K562 (cell line): Measurements from ENCODE around the gene CNPY3. TPM values are rescaled to one million over a fixed set of nuclear protein-coding genes. Genes with fewer than 3 reads are reported as not detected.

Experiments
- ATF6 ChIP-seq: sonication (generic); formaldehyde crosslinking; IDR thresholded peaks from 2 replicates; pipeline ENCODE4 v1.4.0; 2020; ENCODE audit warnings: mild to moderate bottlenecking, missing genetic modification reagents
- CBFB ChIP-seq: sonication (generic); formaldehyde crosslinking; IDR thresholded peaks from 2 replicates; pipeline ENCODE4 v1.4.0; 2020; ENCODE audit warnings: mild to moderate bottlenecking, missing genetic modification reagents
- CEBPZ ChIP-seq: fragments of 150-350 bp; IDR thresholded peaks from 2 replicates; pipeline ENCODE4 v1.6.1; 2014; ENCODE audit warnings: low read depth, mild to moderate bottlenecking, low read length, borderline replicate concordance
- FOXM1 ChIP-seq, 2 experiments: fragments of 450-650 bp in 1 of 2; sonication (generic) in 1 of 2; formaldehyde crosslinking in 1 of 2; IDR thresholded peaks; 2 replicates each; pipeline versions ENCODE4 v1.6.1 to v1.9.0; 2017 to 2022; ENCODE audit warnings: low read depth in 2 of 2, mild to moderate bottlenecking in 2 of 2, missing genetic modification reagents in 1 of 2, moderate library complexity in 1 of 2
- GTF2E2 ChIP-seq: fragments of 200-800 bp; sonication (Bioruptor generic); IDR thresholded peaks from 2 replicates; pipeline ENCODE4 v1.6.1; 2016; ENCODE audit warnings: missing genetic modification characterization, missing compliant biosample characterization
- MAZ ChIP-seq, 2 experiments: fragments of 450-650 bp in 1 of 2; sonication (generic) in 1 of 2; formaldehyde crosslinking; IDR thresholded peaks in 1 of 2; conservative IDR thresholded peaks in 1 of 2; 2 replicates each; pipeline versions ENCODE4 v1.4.0 to v1.5.0; 2020; ENCODE audit warnings: mild to moderate bottlenecking in 1 of 2, missing genetic modification reagents in 1 of 2
- MCM5 ChIP-seq: fragments of 450-650 bp; IDR thresholded peaks from 2 replicates; pipeline ENCODE4 v1.6.1; 2016; ENCODE audit warnings: low read depth
- POLR2AphosphoS5 ChIP-seq: IDR thresholded peaks from 2 replicates; pipeline ENCODE4 v1.6.1; 2011; ENCODE audit warnings: mild to moderate bottlenecking, low read depth, low read length, moderate library complexity; ENCODE audit not compliant: control insufficient read depth, insufficient read depth
- PRDM10 ChIP-seq: fragments of 450-650 bp; IDR thresholded peaks from 2 replicates; pipeline ENCODE4 v1.6.1; 2018; ENCODE audit not compliant: partially characterized antibody
- SMAD1 ChIP-seq: fragments of 150-350 bp; IDR thresholded peaks from 2 replicates; pipeline ENCODE4 v1.6.1; 2014; ENCODE audit warnings: low read length, low read depth; ENCODE audit not compliant: partially characterized antibody
- SP1 ChIP-seq: sonication (generic); formaldehyde crosslinking; IDR thresholded peaks from 2 replicates; pipeline ENCODE4 v1.8.1; 2022; ENCODE audit warnings: mild to moderate bottlenecking, missing genetic modification reagents
- ZBTB43 ChIP-seq: sonication (generic); formaldehyde crosslinking; IDR thresholded peaks from 2 replicates; pipeline ENCODE4 v1.8.0; 2023; ENCODE audit warnings: mild to moderate bottlenecking, missing genetic modification reagents
- ZBTB9 ChIP-seq: fragments of 450-650 bp; formaldehyde crosslinking; IDR thresholded peaks from 2 replicates; pipeline ENCODE4 v1.4.0; 2020; ENCODE audit warnings: mild to moderate bottlenecking, moderate library complexity
- ZNF384 ChIP-seq: IDR thresholded peaks from 2 replicates; pipeline ENCODE4 v1.6.1; 2012; ENCODE audit warnings: low read depth, low read length, improper control_type of control experiment
- ZNF644 ChIP-seq: fragments of 200-800 bp; sonication (Bioruptor generic); IDR thresholded peaks from 2 replicates; pipeline ENCODE4 v1.6.1; 2016; ENCODE audit warnings: low read depth, missing genetic modification characterization, missing compliant biosample characterization
- polyA plus RNA-seq, 8 experiments: library from polyadenylated mRNA; depleted of rRNA in 4 of 8; stranded (reverse) in 5 of 8; unstranded in 3 of 8; fragments of >200 nt; fragmentation: Nextera tagmentation in 2 of 8; fragmentation: Illumina TruSeq in 1 of 8; extraction: Ambion mirVana in 2 of 8; extraction: Trizol in 1 of 8; gene quantifications; 2 replicates each; pipeline versions ENCODE4 v1.2.1 to v1.2.3, GENCODE V29; 2011 to 2014; ENCODE audit warnings: inconsistent platforms in 1 of 8, missing spikeins in 1 of 8
- total RNA-seq, 7 experiments: library from RNA; depleted of rRNA in 6 of 7; stranded (reverse); fragments of >200 nt in 6 of 7; fragmentation: Illumina TruSeq in 2 of 7; extraction: Trizol in 2 of 7; gene quantifications; 2 replicates each; pipeline versions ENCODE4 v1.2.1 to v1.2.3, GENCODE V29; 2011 to 2021; ENCODE audit warnings: low replicate concordance in 1 of 7

Gene CNPY3
- total and polyA plus RNA-seq, 9 of the 15 experiments (the other 6 are each of a cell fraction or from before 2014, with no cell fraction given), result 2.4 to 37.4 (median 21.2) TPM

- peak; percentile 33; the same call in 1 of the 2 replicates for TF ChIP-seq POLR2AphosphoS5
- TF ChIP-seq FOXM1 (IDR thresholded peaks at IDR 0.05; ENCODE audit: low read depth), result no peak
- TF ChIP-seq FOXM1 (CRISPR knock-in tag; IDR thresholded peaks at IDR 0.05; ENCODE audit: low read depth), result peak; percentile 82
- TF ChIP-seq ZBTB9 (CRISPR knock-in tag), result no peak
- TF ChIP-seq CBFB (CRISPR knock-in tag), result peak; percentile 95
- no peak for TF ChIP-seq CEBPZ
- TF ChIP-seq PRDM10, result peak; percentile 34
- TF ChIP-seq MAZ (CRISPR knock-in tag; conservative IDR thresholded peaks at IDR 0.05 in 1 of 2, IDR thresholded peaks at IDR 0.05 in 1 of 2), result peak in 1 of 2 experiments; percentile 12; a peak in 2 of 4 replicates
- TF ChIP-seq SMAD1, result peak; percentile 13
- TF ChIP-seq ZNF644 (tag), result no peak
- no peak for TF ChIP-seq MCM5
- TF ChIP-seq GTF2E2 (tag), result peak; percentile 21; the same call in 1 of the 2 replicates
- no peak; the same call in 1 of the 2 replicates for TF ChIP-seq SP1
- TF ChIP-seq ZNF384, result peak; percentile 12; the same call in 1 of the 2 replicates
- peak; percentile 69; the same call in 1 of the 2 replicates for TF ChIP-seq ZBTB43 (CRISPR knock-in tag)
- TF ChIP-seq ATF6 (CRISPR knock-in tag), result peak; percentile 89; the same call in 1 of the 2 replicates
Measured at GRCh38 chr6:42978487-42978838, 49.2 kb downstream of the CNPY3 start (continued).
